GM12873 (cell line): ENCODE measurements around the gene FLT1.

ENCODE experiments used
- CTCF ChIP-seq: IDR thresholded peaks from 2 replicates; pipeline ENCODE4 v1.5.1; 2012; ENCODE audit warnings: low read depth, mild to moderate bottlenecking, moderate library complexity, low read length, control low read depth; ENCODE audit not compliant: insufficient read depth; ENCODE audit errors: missing control alignments

The FLT1 gene

GRCh38 chr13:28447206-28447605 is 47.7 kb downstream of the FLT1 start:
- TF ChIP-seq CTCF: no peak

GRCh38 chr13:28442839-28443238 is 52.1 kb downstream of the FLT1 start:
- TF ChIP-seq CTCF: no peak

- TF ChIP-seq CTCF: no peak
Measured at GRCh38 chr13:28441529-28441928, 53.4 kb downstream of the FLT1 start.

- TF ChIP-seq CTCF: no peak
Measured at GRCh38 chr13:28440774-28441504, 54.0 kb downstream of the FLT1 start.

- TF ChIP-seq CTCF: no peak
Measured at GRCh38 chr13:28438598-28439334, 56.2 kb downstream of the FLT1 start.

- no peak for TF ChIP-seq CTCF
Measured at GRCh38 chr13:28438067-28438466, 56.9 kb downstream of the FLT1 start.

- no peak for TF ChIP-seq CTCF
Measured at GRCh38 chr13:28435917-28436316, 59.0 kb downstream of the FLT1 start.
